Prostate gland (tissue), 2 donors: ENCODE measurements around the gene DMD. TPM values are rescaled to one million over a fixed set of nuclear protein-coding genes. Genes with fewer than 3 reads are reported as not detected.

Experiments used
- DNase-seq: peaks from one replicate; pipeline ENCODE4 v3.0.0-alpha.2; 2019; ENCODE audit warnings: low spot score
- H3K27ac ChIP-seq, 2 donors: fragments of 200-600 bp; sonication (generic); 2 replicates each; pipeline ENCODE4 v1.5.1; 2017 to 2019
- H3K27me3 ChIP-seq: fragments of 200-600 bp; sonication (generic); replicated peaks from 2 replicates; pipeline ENCODE4 v1.5.1; 2019; ENCODE audit not compliant: insufficient read depth
- H3K36me3 ChIP-seq, 2 donors: fragments of 200-600 bp; sonication (generic); 1 replicate in 1 of 2; 2 replicates in 1 of 2; pipeline versions ENCODE4 v1.5.1 to v1.8.1; 2017 to 2019
- H3K4me1 ChIP-seq: fragments of 200-600 bp; sonication (generic); replicated peaks from 2 replicates; pipeline ENCODE4 v1.5.1; 2019
- H3K4me3 ChIP-seq, 2 donors: fragments of 200-600 bp; sonication (generic); 2 replicates each; pipeline ENCODE4 v1.5.1; 2017 to 2019
- H3K9me3 ChIP-seq: fragments of 200-600 bp; sonication (generic); 2 replicates; pipeline ENCODE4 v1.5.1; 2017
- CTCF ChIP-seq, 4 experiments: fragments of 200-600 bp in 2 of 4; fragments of 450-650 bp in 2 of 4; sonication (generic) in 2 of 4; IDR thresholded peaks; 1 replicate in 3 of 4; 2 replicates in 1 of 4; pipeline ENCODE4 v1.5.1; 2016 to 2019; ENCODE audit warnings: antibody characterized with exemption in 4 of 4, mild to moderate bottlenecking in 2 of 4, moderate library complexity in 2 of 4
- POLR2A ChIP-seq: fragments of 450-650 bp; IDR thresholded peaks from one replicate; pipeline ENCODE4 v1.6.1; 2016; ENCODE audit warnings: antibody characterized with exemption, mild to moderate bottlenecking
- POLR2AphosphoS5 ChIP-seq: sonication (generic); formaldehyde crosslinking; IDR thresholded peaks from one replicate; pipeline ENCODE4 v1.6.1; 2017; ENCODE audit warnings: antibody characterized with exemption
- WGBS: methylation state at CpG from one replicate; pipeline ENCODE4 v1.1.5; 2018; 5-methylcytosine and 5-hydroxymethylcytosine counted together
- intact Hi-C: fragments of 100-400 bp; cut with DNase I; formaldehyde crosslinking; loops from one replicate; pipeline ENCODE4 v1.14.2; 2022
- total RNA-seq, 2 donors: library from RNA; depleted of rRNA; stranded (reverse); fragments of >200 nt; gene quantifications; one replicate each; pipeline ENCODE4 v1.1.0, GENCODE V29; 2016

The DMD gene
- total RNA-seq, 2 donors from 2014 or later, result 17.6 to 34.8 TPM

DNA sequence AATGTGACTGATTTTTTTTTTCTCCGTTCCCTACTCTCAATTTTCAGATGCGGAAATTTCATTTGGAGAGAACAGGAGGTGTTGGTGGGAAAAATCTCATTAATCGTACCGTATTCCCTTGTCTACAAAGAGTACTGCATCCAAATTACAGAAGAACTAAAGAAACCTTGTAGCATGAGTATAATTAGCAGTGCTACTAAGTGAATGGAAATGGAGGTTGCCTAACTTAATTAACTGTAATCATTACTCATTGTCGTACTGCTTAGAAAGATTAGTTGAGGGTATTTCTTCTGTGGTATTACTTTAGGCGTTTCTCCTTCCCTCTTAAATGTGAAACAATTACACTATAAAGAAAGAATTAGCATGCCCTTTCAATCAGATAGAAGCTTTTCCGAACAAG lies 81.7 kb downstream of the DMD start:
- H3K27ac ChIP-seq, result no peak overlapping the region
- 82% methylated on average over 7 of the region's 7 CpGs for WGBS
- intact Hi-C loops, result no loop called here
- DNase-seq, result no peak
- no peaks in the 10 kb centered on the region for H3K4me1 ChIP-seq
- H3K36me3 ChIP-seq, result no peaks in the 10 kb centered on the region
- TF ChIP-seq POLR2A (no peak), POLR2AphosphoS5 (no peak), CTCF (IDR thresholded peaks at IDR 0.05) (no peak)
- H3K9me3 ChIP-seq, result no peaks in the 10 kb centered on the region
- no peak overlapping the region for H3K4me3 ChIP-seq
- no peaks in the 10 kb centered on the region for H3K27me3 ChIP-seq

- Histone ChIP-seq H3K4me1 (no peaks in the 10 kb centered on the region), H3K27ac (no peak overlapping the region), H3K36me3 (no peaks in the 10 kb centered on the region), H3K9me3 (no peaks in the 10 kb centered on the region), H3K4me3 (no peak overlapping the region), H3K27me3 (no peaks in the 10 kb centered on the region)
- 67% methylated on average over 10 of the region's 10 CpGs for WGBS
- TF ChIP-seq CTCF (IDR thresholded peaks at IDR 0.05) (no peak), POLR2AphosphoS5 (no peak), POLR2A (no peak)
- DNase-seq, result no peak
- intact Hi-C loops, result no loop called here
Measured at GRCh38 chrX:33128048-33128805, 83.1 kb downstream of the DMD start.

- no peaks in the 10 kb centered on the region for H3K27me3 ChIP-seq
- DNase-seq, result no peak
- H3K36me3 ChIP-seq, result no peaks in the 10 kb centered on the region
- WGBS, result 30% methylated on average over 6 of the region's 6 CpGs
- no peaks in the 10 kb centered on the region for H3K9me3 ChIP-seq
- no peak overlapping the region for H3K4me3 ChIP-seq
- TF ChIP-seq POLR2A (no peak), CTCF (IDR thresholded peaks at IDR 0.05) (no peak), POLR2AphosphoS5 (no peak)
- no peak overlapping the region for H3K27ac ChIP-seq
- no peaks in the 10 kb centered on the region for H3K4me1 ChIP-seq
- intact Hi-C loops, result no loop called here
Measured at GRCh38 chrX:33126469-33126868, 84.9 kb downstream of the DMD start.

DNA sequence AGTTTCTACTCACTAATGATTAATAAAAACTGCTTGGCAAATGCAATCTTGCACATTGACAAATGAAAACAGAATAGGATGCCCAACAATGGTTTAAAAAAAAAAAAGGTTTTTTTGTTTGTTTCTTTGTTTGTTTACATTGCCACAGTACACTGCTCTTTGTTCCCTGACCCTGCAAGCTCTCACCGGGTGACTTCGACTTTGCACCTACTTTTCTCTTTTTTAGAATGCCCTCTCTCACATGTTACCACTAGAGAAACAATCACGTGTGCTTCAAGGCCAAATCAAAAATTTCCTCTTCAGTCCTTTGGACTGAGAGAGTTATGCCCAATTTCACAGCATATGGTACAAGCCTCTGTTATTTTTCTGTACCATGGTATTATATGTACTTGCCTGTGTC lies 101.5 kb downstream of the DMD start:
- 46% methylated on average over 3 of the region's 3 CpGs for WGBS
- Histone ChIP-seq H3K4me3 (no peak overlapping the region), H3K27me3 (no peaks in the 10 kb centered on the region), H3K36me3 (no peaks in the 10 kb centered on the region), H3K9me3 (no peaks in the 10 kb centered on the region), H3K27ac (no peak overlapping the region), H3K4me1 (no peaks in the 10 kb centered on the region)
- intact Hi-C loops, result no loop called here
- TF ChIP-seq CTCF (IDR thresholded peaks at IDR 0.05) (no peak), POLR2AphosphoS5 (no peak), POLR2A (no peak)
- DNase-seq, result no peak

GRCh38 chrX:33106737-33107136 lies 104.6 kb downstream of the DMD start:
- Histone ChIP-seq H3K27me3 (no peaks in the 10 kb centered on the region), H3K27ac (no peak overlapping the region), H3K4me3 (no peak overlapping the region), H3K9me3 (no peaks in the 10 kb centered on the region), H3K4me1 (no peaks in the 10 kb centered on the region), H3K36me3 (no peaks in the 10 kb centered on the region)
- TF ChIP-seq POLR2AphosphoS5, result no peak
- no peak for TF ChIP-seq CTCF (IDR thresholded peaks at IDR 0.05)
- TF ChIP-seq POLR2A, result no peak
- WGBS, result 91% methylated on average over 8 of the region's 8 CpGs
- no peak for DNase-seq
- intact Hi-C loops, result no loop called here
